Brain microvascular endothelial cell (primary cell): ENCODE data around the gene CIITA.

Experiments
- DNase-seq: peaks from one replicate; pipeline ENCODE4 v3.0.0-alpha.2; 2020
- H3K27ac ChIP-seq: fragments of 250-450 bp; sonication (Bioruptor Pico); 2 replicates; pipeline ENCODE4 v1.5.1; 2020; ENCODE audit warnings: mild to moderate bottlenecking, moderate library complexity
- H3K27me3 ChIP-seq: fragments of 250-450 bp; sonication (Bioruptor Pico); replicated peaks from 2 replicates; pipeline ENCODE4 v1.5.1; 2020; ENCODE audit warnings: mild to moderate bottlenecking
- H3K36me3 ChIP-seq: fragments of 250-450 bp; sonication (Bioruptor Pico); replicated peaks from 2 replicates; pipeline ENCODE4 v1.5.1; 2020; ENCODE audit warnings: mild to moderate bottlenecking
- H3K4me3 ChIP-seq: 2 replicates; pipeline ENCODE4 v1.5.1; 2011; ENCODE audit warnings: low read depth, mild to moderate bottlenecking, control low read depth, low read length, moderate library complexity
- CTCF ChIP-seq: IDR thresholded peaks from 2 replicates; pipeline ENCODE4 v1.5.1; 2011; ENCODE audit warnings: low read depth, mild to moderate bottlenecking, moderate library complexity, low read length, control low read depth, inconsistent platforms; ENCODE audit errors: missing control alignments
- in situ Hi-C: cut with HindIII; loops from 2 replicates; pipeline ENCODE4 v1.10.0; 2017; ENCODE audit warnings: low sequenced_read_pairs, low pct_ligation_motif_present

CIITA gene

GRCh38 chr16:10896165-10896564 lies 19.2 kb downstream of the CIITA start:
- no peak for TF ChIP-seq CTCF
- Histone ChIP-seq H3K27me3 (no peaks in the 10 kb centered on the region), H3K36me3 (no peaks in the 10 kb centered on the region), H3K27ac (no peak overlapping the region), H3K4me3 (no peak overlapping the region)
- in situ Hi-C loops = no loop called here
- no peak for DNase-seq

- in situ Hi-C loops = no loop called here
- no peaks in the 10 kb centered on the region for H3K27me3 ChIP-seq
- H3K36me3 ChIP-seq = no peaks in the 10 kb centered on the region
- no peak for TF ChIP-seq CTCF
- no peak for DNase-seq
- no peak overlapping the region for H3K27ac ChIP-seq
- H3K4me3 ChIP-seq = no peak overlapping the region
Measured at GRCh38 chr16:10896723-10897122, 19.7 kb downstream of the CIITA start.

- no peaks in the 10 kb centered on the region for H3K27me3 ChIP-seq
- H3K27ac ChIP-seq = no peak overlapping the region
- H3K36me3 ChIP-seq = no peaks in the 10 kb centered on the region
- in situ Hi-C loops = no loop called here
- no peak for TF ChIP-seq CTCF
- no peak for DNase-seq
- H3K4me3 ChIP-seq = no peak overlapping the region
Measured at GRCh38 chr16:10897134-10897533, 20.1 kb downstream of the CIITA start.

- Histone ChIP-seq H3K4me3 (no peak overlapping the region), H3K27ac (no peak overlapping the region), H3K36me3 (no peaks in the 10 kb centered on the region), H3K27me3 (no peaks in the 10 kb centered on the region)
- TF ChIP-seq CTCF = no peak
- no peak for DNase-seq
- in situ Hi-C loops = no loop called here
Measured at GRCh38 chr16:10902999-10903398, 26.0 kb downstream of the CIITA start.

- no peak overlapping the region for H3K4me3 ChIP-seq
- no peak overlapping the region for H3K27ac ChIP-seq
- no peaks in the 10 kb centered on the region for H3K27me3 ChIP-seq
- DNase-seq = no peak
- no peak for TF ChIP-seq CTCF
- no peaks in the 10 kb centered on the region for H3K36me3 ChIP-seq
- in situ Hi-C loops = no loop called here
Measured at GRCh38 chr16:10906482-10906881, 29.5 kb downstream of the CIITA start.

- H3K27ac ChIP-seq = no peak overlapping the region
- H3K4me3 ChIP-seq = no peak overlapping the region
- no peaks in the 10 kb centered on the region for H3K36me3 ChIP-seq
- in situ Hi-C loops = no loop called here
- H3K27me3 ChIP-seq = no peaks in the 10 kb centered on the region
- TF ChIP-seq CTCF = no peak
- no peak for DNase-seq
Measured at GRCh38 chr16:10906914-10907756, 30.1 kb downstream of the CIITA start.
